Placental pericyte (primary cell): Measurements from ENCODE around the gene ATP8B2. TPM values are rescaled to one million over a fixed set of nuclear protein-coding genes. Genes with fewer than 3 reads are reported as not detected.

Experiments used
- small RNA-seq: library from RNA; depleted of rRNA; stranded (forward); fragments of <200 nt; gene quantifications from one replicate; pipeline ENCODE3, GENCODE V24; 2012; ENCODE audit warnings: low replicate concordance
- total RNA-seq: library from RNA; depleted of rRNA; stranded (reverse); fragments of >200 nt; gene quantifications from 2 replicates; pipeline ENCODE4 v1.2.3, GENCODE V29; 2012

The ATP8B2 gene
- total RNA-seq = 171 and 205 TPM in 2 replicates

GRCh38 chr1:154324669-154325582 lies at the start of gene ATP8B2:
ATP8B2 (plus strand) TSS chr1:154325525; CDS start chr1:154328142, 2,617 bp downstream.

GRCh38 chr1:154320882-154321608 lies 4.3 kb upstream of the ATP8B2 start, which contains the start of gene AQP10:
AQP10 (plus strand) TSS chr1:154321093; CDS start chr1:154321156, 63 bp downstream.

Small RNA genes lying within 50 kb of the gene (small RNA-seq; reads per million reads assigned to genes)
- not detected for gene RF00273
- gene RNU6-121P = not detected
- not detected for gene RNU6-239P
- not detected for gene RNU7-57P

Other genes starting within 250 kb of the ATP8B2 start
- under 0.01 TPM in 2 replicates for gene NUP210L, start 170.5 kb upstream of the ATP8B2 start, total RNA-seq
- 439 and 952 TPM in 2 replicates for gene TPM3, start 133.4 kb upstream of the ATP8B2 start, total RNA-seq
- not detected in 2 replicates for gene CFAP141, start 119.2 kb upstream of the ATP8B2 start, total RNA-seq
- 77.5 and 104 TPM in 2 replicates for gene UBAP2L, start 104.6 kb upstream of the ATP8B2 start, total RNA-seq
- 110 and 154 TPM in 2 replicates for gene HAX1, start 52.9 kb upstream of the ATP8B2 start, total RNA-seq
- not detected in 2 replicates for gene AQP10, start 4.4 kb upstream of the ATP8B2 start, total RNA-seq
- 3.6 and 3.7 TPM in 2 replicates for gene IL6R, start 79.8 kb downstream of the ATP8B2 start, total RNA-seq
- gene TDRD10, start 176.7 kb downstream of the ATP8B2 start, total RNA-seq = not detected in 2 replicates
- gene SHE, start 176.9 kb downstream of the ATP8B2 start, total RNA-seq = under 0.01 TPM in 1 of 2 replicates, not detected in the other
- gene UBE2Q1, start 233.1 kb downstream of the ATP8B2 start, total RNA-seq = 25.6 and 28.2 TPM in 2 replicates
- gene CHRNB2, start 242.3 kb downstream of the ATP8B2 start, total RNA-seq = under 0.01 TPM in 1 of 2 replicates, not detected in the other